Astrocyte of the spinal cord (primary cell): ENCODE results near the gene IPMK.
"Not testable (repeated sequence)": the region's sequence is repeated elsewhere in the genome, so short reads cannot be mapped to it uniquely, and the experiment has no call there.

Experiments
- DNase-seq: peaks from one replicate; pipeline ENCODE4 v3.0.0; 2011; ENCODE audit warnings: low read depth, low spot score
- H3K4me3 ChIP-seq: 2 replicates; pipeline ENCODE4 v1.5.1; 2011; ENCODE audit warnings: low read depth, mild to moderate bottlenecking, low read length, moderate library complexity
- in situ Hi-C: cut with HindIII; loops from 2 replicates; pipeline ENCODE4 v1.10.0; 2017; ENCODE audit warnings: low sequenced_read_pairs
- TF ChIP-seq, protein P1 (sequence below): IDR thresholded peaks from 2 replicates; pipeline ENCODE4 v1.5.1; 2012; ENCODE audit warnings: low read depth, mild to moderate bottlenecking, low read length, inconsistent platforms

IPMK gene

DNA sequence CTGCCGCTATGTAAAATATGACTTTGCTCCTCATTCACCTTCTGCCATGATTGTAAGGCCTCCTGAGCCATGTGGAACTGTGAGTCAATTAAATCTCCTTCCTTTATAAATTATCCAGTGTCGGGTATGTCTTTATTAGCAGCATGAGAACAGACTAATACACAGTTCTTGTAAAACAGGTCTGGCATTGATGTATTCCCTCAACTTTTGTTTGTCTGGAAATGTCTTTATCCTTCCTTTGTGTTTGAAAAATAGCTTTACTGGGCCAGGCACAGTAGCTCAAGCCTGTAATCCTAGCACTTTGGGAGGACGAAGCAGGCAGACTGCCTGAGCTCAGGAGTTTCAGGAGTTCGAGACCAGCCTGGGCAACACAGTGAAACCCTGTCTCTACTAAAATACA is 14.5 kb downstream of the IPMK start:
- TF ChIP-seq, protein P1, sequence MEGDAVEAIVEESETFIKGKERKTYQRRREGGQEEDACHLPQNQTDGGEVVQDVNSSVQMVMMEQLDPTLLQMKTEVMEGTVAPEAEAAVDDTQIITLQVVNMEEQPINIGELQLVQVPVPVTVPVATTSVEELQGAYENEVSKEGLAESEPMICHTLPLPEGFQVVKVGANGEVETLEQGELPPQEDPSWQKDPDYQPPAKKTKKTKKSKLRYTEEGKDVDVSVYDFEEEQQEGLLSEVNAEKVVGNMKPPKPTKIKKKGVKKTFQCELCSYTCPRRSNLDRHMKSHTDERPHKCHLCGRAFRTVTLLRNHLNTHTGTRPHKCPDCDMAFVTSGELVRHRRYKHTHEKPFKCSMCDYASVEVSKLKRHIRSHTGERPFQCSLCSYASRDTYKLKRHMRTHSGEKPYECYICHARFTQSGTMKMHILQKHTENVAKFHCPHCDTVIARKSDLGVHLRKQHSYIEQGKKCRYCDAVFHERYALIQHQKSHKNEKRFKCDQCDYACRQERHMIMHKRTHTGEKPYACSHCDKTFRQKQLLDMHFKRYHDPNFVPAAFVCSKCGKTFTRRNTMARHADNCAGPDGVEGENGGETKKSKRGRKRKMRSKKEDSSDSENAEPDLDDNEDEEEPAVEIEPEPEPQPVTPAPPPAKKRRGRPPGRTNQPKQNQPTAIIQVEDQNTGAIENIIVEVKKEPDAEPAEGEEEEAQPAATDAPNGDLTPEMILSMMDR = no peak
- in situ Hi-C loops = no loop called here
- H3K4me3 ChIP-seq = no peak overlapping the region

DNA sequence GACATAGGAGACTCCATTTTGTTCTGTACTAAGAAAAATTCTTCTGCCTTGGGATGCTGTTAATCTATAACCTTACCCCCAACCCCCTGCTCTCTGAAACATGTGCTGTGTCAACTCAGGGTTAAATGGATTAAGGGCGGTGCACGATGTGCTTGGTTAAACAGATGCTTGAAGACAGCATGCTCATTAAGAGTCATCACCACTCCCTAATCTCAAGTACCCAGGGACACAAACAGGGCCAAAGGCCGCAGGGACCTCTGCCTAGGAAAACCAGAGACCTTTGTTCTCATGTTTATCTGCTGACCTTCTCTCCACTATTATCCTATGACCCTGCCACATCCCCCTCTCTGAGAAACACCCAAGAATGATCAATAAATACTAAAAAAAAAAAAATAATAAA is 23.0 kb downstream of the IPMK start:
- DNase-seq, in situ Hi-C loops, H3K4me3 ChIP-seq: not testable (repeated sequence)

More for the DNA sequence above, 14.5 kb downstream of the IPMK start:
- no peak for DNase-seq

DNA sequence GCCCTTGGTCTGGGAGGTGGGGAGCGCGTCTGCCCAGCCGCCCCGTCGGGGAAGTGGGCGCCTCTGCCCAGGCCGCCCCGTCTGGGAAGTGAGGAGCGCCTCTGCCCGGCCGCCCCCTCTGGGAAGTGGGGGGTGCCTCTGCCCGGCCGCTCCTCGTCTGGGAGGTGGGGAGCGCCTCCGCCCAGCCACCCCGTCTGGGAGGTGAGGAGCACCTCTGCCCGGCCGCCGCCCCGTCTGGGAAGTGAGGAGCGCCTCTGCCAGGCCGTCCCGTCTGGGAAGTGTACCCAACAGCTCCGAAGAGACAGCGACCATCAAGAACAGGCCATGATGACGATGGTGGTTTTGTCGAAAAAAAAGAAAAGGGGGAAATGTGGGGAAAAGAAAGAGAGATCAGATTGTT is 23.5 kb downstream of the IPMK start:
- H3K4me3 ChIP-seq, in situ Hi-C loops, DNase-seq: not testable (repeated sequence)

GRCh38 chr10:58243801-58244200 is 23.9 kb downstream of the IPMK start:
- DNase-seq, in situ Hi-C loops, H3K4me3 ChIP-seq: not testable (repeated sequence)

DNA sequence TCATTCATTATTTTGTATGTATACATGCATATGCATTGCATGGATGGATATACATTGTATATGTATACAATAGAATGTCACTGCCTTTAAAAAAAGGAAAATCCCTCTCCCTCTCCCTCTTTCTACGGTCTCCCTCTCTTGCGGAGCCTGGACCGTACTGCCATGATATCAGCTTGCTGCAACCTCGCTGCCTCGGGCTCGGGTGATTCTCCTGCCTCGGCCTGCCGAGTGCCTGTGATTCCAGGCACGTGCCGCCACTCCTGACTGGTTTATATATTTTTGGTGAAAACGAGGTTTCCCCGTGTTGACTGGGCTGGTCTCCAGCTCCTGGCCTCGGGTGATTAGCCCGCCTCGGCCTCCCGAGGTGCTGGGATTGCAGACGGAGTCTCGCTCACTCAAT is 24.4 kb downstream of the IPMK start:
- in situ Hi-C loops = no loop called here
- no peak for DNase-seq
- TF ChIP-seq, protein P1 = no peak
- no peak overlapping the region for H3K4me3 ChIP-seq

DNA sequence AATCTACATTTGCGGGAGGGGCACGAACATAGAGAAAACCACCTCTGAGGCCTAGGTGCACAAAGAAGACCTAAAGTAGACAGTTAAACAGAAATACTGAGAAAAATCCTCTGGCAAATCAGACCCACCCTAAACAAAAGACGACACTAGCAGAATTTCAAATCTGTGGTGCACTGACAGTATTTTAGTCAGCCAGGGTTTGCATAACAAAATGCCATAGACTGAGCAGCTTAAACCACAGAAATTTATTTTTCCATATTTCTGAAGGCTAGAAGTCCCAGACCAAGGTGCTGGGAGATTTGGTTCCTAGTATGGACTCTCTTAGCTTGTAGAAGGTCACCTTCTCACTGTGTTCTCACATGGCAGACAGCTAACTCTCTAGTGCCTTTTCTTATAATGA is 26.3 kb downstream of the IPMK start:
- DNase-seq = peak; percentile 35
- in situ Hi-C loops = no loop called here
- H3K4me3 ChIP-seq = no peak overlapping the region
- TF ChIP-seq, protein P1 = no peak

DNA sequence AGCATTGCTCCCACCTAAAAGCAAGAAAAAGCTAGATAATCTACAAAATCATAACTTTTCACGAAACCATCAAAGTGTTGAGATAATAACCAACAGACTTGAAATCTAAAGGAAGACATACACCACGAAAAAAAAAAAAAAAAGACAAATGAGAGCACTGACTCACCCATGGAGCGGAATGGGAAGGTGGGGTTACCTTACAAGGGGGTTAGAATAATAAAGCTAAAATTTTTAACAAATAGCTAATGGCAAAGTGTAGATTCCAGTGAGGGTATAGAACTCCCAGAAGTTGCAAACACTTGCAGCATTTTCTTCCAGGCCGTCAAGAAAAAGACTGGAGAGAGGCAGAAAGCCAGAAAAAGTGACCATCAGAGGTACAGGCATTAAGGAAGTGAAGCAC is 27.2 kb downstream of the IPMK start:
- in situ Hi-C loops = no loop called here
- TF ChIP-seq, protein P1 = no peak
- no peak overlapping the region for H3K4me3 ChIP-seq
- DNase-seq = peak; percentile 64

DNA sequence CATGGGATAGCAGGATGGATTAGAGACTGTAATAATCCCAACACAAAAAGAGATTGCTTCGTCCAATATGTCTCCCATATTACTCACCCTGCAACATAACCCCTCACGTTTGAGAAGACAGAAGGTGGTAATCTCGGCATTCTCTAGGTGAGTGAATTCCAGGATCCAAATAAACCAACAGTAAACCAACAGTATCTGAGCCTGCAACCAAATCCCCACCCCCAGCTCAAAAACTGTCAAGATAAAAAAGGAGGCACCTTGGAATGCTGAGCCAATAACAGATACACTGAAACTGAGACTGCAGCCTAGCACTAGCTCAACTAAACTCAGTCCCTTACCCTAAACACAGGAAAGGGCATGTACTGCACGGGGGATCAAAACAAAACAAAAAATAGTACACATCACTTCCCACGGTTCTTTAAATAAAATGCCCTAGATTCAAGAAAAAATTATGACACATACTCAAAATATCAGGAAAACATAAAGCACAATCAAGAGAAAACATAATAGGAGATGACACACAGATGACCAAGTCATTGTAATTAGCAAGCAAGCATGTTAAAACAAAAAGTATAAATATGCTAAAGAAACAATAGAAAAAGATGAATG is 28.0 kb downstream of the IPMK start:
- in situ Hi-C loops = no loop called here
- no peak overlapping the region for H3K4me3 ChIP-seq
- DNase-seq = peak; percentile 28
- TF ChIP-seq, protein P1 = no peak
